HG03575 (cell line): ENCODE measurements around the gene TLR6.

Experiments
- ATAC-seq: cut with Tn5 transposase; IDR thresholded peaks from one replicate; pipeline ENCODE4 v1.9.1; 2021; ENCODE audit not compliant: unreplicated experiment, insufficient number of reproducible peaks, low FRiP score; ENCODE audit errors: extremely low read depth

The TLR6 gene, protein sequence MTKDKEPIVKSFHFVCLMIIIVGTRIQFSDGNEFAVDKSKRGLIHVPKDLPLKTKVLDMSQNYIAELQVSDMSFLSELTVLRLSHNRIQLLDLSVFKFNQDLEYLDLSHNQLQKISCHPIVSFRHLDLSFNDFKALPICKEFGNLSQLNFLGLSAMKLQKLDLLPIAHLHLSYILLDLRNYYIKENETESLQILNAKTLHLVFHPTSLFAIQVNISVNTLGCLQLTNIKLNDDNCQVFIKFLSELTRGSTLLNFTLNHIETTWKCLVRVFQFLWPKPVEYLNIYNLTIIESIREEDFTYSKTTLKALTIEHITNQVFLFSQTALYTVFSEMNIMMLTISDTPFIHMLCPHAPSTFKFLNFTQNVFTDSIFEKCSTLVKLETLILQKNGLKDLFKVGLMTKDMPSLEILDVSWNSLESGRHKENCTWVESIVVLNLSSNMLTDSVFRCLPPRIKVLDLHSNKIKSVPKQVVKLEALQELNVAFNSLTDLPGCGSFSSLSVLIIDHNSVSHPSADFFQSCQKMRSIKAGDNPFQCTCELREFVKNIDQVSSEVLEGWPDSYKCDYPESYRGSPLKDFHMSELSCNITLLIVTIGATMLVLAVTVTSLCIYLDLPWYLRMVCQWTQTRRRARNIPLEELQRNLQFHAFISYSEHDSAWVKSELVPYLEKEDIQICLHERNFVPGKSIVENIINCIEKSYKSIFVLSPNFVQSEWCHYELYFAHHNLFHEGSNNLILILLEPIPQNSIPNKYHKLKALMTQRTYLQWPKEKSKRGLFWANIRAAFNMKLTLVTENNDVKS

DNA sequence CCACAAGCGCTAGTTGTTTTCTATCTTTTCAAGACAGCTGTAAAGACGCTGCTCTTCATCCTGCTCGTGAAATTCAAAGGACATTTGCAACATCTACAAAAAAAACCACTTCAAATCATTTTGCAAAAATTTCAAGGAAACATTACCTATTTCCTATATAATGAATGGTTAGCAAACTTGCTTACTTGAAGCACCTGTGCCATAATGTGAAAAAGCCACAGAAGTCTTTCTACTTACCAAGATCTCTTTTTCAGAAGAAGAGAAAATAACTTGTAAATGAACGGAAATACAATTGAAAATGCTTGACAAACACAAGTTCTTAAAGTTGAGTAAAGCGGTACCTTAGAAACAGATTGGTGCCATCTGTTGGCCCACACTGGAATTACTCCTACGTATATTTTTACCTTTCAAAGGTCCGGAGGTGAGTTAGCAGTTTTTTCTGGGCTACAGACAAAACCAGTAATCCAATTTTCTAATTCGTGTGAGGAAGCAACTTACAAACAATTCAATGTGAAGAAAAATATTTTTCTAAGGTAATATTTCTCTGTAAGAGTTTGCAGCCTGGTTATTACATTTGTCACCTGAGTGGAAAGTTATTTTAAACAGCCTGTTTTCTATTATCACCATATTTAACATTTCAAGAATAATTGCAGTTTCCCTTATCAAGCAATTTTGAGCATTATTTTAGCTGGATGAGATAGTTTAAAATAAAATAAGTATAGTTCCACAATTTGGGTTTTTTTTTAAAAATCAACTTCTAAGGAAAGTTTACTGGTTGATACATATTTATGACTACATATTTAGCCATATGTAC lies at the start of gene TLR6:
Gene TLR6, minus strand, starts transcription at position 294 of the 814 bp plus-strand sequence. CDS start 27,344 bp downstream, outside the sequence.
- no peak for ATAC-seq

DNA sequence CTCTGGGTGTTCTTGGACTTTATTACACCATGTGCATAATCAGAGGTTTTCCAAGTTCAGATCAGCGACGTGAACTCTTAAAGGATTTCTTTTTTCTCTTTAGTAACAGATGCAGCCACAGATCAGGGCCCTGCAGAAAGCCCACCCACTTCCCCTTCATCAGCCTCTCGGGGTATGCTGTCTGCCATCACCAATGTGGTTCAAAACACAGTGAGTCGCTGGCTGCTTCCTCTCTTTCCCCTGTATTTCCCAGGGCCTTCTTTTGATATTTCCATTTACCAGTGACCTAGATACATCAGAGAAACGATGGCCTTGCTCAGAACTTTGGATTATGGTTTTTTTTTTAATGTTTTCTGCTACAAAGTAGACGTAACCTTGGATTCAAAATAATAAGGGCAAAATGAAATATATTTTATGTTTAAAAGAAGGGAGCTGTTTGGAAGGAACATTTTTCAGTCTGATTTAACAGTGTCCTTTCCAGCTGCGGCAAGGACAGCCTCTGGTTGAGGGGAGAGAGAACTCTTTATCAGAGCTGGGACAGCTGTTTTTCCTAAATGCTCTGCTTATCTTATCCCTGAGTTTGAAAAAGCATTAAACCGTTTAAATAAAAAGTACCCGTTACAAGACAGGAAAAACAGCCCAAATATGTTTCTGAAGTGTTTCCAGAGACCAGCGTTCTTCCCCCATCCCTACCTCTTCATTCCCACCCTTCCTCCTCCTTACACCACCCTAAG lies 49.2 kb upstream of the TLR6 start:
- no peak for ATAC-seq

DNA sequence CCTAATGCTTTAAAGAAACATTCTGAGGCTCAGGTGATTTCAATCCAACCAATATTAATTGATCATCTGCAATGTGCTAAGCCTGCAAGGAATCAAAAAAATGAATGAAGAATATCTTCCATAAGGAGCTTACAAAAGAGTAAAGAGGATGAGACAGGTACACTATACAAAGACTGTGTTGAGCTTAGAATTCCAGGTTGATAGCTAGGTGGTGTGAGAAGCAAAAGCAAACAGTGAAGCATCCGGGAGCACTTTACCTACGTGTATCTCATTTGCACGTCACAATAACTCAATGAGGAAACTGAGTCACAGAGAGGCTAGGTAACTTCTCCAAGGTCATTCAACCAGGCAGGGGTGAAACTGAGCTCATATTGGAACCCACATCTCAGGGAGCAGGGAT lies 48.1 kb upstream of the TLR6 start:
- no peak for ATAC-seq

DNA sequence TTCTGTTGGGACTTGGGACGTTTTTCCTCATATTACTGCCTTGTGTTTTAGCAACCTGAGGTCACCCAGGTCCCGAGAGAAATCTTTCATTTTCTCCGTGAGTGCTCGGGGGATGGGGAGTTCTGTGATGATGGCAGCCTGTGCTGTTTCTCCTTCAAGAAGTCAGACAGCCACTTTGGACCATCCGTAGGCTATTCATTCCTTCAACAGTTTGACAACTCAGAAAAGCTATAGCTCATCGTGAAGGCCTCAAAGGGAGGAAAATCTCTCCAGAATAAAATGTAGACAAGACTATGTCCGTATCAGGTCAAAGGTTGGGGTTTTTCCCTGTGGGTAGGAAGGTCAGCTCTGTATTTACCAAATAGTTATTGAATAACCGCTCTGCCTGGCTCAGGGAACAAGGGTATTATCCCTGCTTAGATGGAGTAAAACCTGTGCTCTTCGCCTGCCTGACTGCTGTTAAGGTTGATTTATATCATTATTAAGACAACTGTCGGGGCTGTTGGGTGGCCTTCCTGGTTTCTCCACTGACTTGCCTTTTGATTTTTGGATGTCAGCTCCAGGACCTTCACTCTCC lies 47.6 kb upstream of the TLR6 start:
- ATAC-seq = no peak

DNA sequence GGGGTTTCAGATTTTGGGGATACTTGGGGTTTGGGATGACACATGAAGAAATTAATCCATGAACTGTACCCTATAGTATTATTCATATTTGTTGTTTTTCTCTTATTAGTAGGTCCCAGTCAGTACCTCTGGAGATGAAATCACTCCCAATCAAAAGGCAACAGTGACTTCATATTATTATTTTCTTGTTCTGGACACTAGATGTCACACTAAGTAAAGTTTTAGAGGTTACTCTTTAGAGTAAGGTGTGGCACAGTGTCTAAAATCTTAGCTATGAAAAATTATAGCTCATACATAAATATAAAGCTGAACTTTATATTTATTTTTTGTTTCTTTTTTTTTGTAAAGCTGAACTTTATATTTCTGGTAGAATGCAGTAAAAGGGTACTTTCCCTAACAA lies 46.1 kb upstream of the TLR6 start:
- no peak for ATAC-seq

DNA sequence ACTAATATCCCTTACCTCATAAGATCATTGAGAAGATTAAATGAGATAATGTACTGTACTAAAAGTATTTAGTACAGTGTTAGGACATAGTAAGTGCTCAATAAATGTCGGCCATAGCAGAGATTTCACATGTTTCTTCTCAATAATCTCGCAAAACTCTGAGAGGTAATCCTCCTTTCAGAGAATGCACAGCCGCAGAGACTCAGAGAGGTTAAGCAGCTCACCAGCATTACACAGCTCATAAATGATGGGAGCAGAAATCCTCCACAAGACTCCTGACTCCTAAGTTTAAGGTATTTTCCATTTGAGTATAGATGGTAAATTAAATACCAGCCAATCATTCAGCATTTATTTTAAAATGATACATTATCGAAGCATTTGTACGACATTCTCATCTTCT lies 45.6 kb upstream of the TLR6 start:
- ATAC-seq = no peak

DNA sequence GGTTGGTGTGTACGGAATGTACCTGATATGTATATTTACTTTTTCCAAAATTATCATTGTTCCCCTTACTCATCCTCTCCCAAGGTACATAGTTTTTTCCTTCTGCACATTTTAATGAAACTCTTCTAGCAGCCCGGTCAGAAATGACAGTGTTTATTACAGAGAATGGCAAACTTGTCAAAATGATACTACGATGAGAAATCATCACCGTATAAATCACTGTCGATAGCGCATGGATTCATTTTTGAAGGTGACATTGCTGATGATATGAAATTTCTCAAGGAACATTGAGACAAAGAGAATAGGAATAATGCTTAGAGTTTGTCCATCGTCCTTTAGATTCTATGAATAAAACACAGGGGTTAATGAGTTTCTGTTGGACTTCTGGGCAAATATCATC lies 41.6 kb upstream of the TLR6 start:
- ATAC-seq = no peak

DNA sequence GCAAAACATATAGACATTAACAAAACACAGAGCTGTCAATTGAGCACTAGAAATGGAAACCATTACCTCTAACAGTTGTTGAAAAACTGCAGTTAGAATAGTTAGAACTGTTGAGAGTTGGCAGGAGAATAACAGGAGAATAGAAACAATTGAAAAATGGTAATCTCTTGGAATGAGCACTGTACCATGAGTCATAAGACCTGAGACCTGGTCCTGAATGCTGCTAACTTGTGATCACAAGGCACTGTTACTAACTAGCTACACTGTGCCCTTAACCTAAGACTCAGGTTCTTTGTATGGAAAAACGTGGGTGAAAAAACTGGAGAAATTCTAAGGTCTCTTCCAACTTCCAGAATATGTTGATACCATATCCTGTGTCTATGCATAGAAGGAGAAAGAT lies 40.3 kb upstream of the TLR6 start:
- ATAC-seq = no peak

DNA sequence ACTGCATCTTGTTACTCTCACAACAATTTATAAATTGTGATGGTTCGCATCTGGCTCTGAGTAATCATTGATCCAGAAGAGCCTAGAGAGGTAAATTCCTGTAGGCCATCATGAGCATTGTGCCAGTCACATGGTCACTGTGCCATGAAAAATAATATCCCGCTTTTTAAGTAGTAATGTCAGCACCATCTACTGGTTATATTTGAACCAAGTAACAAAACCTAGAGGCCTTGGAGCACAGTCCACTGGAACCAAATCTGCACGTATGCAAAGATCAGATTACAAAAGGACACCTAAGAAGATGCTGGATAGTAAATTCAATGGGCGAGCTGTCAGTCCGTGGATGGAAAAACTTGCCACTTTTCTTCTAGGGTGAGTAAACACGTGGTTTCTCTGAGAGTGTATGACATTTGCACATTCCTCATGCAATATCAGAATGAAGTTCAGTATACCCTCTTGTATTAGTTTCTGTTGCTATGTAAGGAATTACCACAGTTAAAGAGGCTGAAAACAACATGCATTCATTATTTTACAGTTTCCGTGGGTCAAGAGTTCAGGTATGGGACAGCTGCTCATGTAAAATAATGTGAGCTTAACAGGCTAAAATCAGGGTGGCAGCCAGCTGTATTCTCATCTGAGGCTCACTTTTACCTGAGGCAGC lies 37.8 kb upstream of the TLR6 start:
- no peak for ATAC-seq

DNA sequence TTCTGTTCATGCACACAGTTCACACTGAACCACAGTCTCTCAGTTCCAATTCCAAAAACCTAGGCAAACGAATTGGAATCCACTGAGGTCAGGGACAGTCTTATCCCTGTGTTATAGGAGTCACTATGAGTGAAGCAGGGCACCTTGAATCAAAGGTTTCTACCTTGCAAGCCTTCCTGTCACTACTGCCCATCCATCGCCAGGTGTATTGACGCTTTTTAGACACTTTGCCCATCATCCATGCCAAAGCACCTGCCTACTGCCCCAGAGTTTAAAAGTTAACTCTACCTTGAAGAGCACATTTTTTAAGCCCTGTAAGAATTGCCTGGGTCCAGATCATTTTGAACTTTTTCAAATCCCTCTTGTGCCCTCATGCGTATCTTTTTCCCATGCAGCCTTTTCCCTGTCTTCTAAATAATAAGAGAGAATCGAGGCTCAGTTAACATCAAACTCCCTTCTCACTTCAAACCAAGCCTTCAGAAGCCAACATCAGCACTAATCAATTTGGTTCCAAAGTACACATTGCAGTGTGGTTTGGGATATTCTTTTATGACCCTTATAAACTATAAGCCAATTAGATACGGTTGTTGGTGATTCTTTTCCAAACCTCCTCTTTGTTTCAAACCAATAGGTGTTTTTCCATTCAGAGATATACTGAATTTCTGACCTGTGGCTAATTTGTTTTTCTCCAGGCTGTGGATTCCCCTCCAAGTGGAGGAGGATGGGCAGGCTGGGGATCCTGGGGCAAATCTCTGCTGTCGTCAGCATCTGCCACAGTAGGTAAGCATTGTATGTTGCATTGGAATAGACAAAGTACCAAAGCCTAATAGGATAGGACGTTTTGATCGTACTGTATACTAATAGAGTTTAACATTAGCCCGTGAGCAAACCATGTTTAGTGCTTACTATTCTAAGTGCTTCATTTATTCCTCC lies 34.7 kb upstream of the TLR6 start:
- no peak for ATAC-seq

DNA sequence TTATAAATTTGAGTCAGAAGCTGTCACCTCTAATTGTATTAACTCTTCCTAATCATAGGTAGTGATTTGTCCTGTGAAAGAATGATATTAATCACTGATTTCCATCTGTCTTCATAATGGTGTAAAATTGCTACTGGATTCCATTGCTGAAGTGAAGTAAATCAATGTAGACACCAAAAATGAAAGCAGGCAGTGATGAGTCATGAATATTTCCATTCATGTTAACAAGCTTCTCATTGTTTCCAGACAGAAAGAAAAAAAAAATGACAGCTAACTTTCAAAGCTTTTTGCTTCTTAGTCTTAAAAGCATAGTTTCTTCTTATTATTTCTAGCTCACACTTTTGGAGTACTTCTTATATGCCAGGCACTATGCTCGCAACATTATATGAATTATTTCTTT lies 32.5 kb upstream of the TLR6 start:
- no peak for ATAC-seq

DNA sequence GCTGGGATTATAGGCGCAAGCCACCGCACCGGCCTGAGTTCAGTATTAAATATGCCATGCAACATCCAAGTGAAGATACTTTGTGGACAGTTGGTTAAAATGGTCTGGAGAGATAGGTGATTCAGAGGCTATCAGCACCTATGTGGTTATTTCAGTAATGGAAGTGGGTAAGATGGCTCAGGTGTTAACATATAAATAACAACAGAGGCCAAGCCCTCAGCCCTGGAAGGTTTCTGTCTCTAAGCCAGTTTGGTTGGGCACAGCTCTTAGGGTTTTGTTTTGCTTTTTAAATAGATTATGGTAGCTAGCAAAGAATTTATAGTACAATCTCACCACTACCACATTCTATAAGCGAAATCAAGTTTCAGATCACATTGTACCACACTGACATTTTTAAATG lies 27.6 kb upstream of the TLR6 start:
- ATAC-seq = no peak

DNA sequence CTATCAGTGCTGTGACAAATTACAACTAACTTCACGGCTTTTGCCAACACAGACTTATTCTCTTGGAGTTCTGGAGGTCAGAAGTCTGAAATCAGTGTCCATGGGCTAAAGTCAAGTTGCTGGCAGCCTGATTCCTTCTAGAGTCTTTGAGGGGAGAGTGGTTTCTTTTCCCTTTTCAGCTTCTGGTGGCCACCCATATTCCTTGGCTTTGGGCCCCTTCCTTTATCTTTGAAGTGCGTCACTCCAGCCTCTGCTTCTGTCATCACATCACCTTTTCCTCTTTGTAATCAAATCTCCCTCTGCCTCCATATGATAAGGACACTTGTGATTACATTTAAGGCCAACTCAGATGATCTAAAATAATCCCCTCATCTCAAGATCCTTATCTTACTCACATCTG lies 20.0 kb upstream of the TLR6 start:
- ATAC-seq = no peak

DNA sequence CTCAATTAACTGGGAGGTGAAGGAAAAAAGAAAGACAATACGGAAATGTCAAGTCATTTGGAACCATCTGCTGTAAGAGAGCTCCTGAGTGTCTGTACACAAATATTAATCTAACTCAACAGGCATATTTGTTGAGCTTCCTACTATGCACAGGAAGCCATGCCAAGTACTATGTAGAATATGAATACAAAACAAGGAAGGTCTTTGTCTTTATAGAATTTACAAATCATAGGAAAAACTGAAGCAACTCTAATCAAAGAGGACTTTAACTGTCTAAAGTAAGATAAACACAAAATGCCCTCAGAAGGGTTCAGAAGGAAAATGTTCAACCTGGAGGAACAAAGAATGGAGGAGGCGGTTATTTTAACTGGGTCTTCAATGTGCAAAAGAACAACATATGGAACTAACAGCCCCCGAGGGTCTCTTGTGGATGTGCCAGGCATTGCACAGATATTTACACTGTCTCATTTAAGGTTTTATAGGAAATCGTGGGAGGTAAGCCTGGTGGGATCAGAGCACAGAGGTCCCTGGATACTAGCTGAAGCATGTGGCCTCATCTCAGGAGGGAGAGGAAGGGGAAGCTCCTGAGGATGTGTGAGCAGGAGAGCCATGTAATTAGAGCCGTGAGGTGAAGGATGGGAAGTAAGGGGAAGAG lies 16.8 kb upstream of the TLR6 start:
- ATAC-seq = no peak

DNA sequence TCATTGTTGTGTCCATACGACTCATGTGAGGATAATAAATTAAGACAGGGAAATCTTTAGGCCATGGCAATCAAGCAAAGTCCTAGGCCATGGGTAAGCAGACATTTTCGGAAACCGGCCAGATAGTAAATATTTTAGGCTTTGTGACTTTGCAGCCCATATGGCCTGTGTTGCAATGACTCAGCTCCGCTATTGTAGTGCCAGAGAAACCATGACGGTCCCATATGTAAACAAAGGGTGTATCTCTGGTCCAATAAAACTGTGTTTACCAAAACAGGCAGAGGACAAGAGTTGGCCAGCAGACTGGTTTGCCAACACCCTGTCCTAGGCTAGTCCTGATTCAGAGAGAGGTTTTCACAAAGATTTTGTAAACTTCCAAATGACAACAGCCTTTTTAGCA lies 16.0 kb upstream of the TLR6 start:
- ATAC-seq = no peak

DNA sequence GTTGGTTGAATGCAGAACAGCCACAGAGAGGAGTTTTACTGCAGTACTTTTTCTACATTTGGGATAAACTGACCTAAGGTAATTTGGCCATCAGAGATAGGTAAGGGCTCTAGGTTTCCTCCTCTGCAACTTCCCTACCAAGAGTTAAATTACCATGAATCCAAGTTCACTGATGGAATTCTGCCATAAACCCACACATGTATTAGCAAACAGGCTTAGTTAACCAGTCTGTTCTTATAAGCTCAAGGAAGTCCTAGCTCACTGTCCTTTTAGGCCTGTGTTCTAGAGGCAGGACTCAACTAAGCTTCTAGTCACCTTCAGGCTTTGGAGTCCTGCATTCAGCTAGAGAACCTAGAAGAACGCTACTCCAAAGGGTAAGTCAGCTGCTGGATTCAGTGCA lies 15.0 kb upstream of the TLR6 start:
- no peak for ATAC-seq
